Measurements from ENCODE around the gene KLHL10.

DNA sequence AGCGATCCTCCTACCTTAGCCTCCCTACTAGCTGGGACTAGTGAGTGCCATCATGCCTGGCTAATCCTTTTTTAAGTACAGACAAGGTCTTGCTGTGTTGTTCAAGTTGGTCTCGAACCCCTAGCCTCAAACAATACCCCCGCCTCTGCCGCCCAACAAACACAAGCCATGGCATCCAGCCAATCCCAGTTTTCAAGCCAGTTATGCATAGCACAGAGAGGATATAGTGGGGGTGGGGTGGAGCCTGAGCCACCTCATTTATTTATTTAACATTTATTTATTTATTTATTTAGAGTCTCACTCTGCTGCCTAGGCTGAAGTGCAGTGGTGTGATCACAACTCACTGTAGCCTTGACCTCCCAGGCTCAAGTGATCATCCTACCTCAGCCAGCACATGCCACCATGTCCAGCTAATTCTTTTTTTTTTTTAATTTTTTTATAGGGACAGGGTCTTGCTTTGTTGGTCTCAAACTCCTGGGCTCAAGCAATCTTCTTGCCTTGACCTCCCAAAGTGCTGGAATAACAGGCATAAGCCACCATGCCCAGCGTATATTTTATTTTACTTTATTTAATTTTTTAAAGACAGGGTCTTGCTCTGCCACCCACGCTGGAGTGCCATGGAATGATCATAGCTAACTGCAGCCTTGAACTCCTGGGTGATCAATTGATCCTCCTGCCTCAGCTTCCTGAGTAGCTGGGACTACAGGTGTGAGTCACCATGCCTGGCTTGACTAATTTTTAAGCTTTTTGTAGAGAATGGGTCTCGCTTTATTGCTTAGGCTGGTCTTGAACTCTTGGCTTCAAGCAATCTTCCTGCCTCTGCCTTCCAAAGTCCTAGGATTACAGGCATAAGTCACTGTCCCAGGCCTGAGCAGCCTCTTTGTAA, 53.8 kb downstream of the KLHL10 start:
- TF ChIP-seq YY1 (IDR thresholded peaks at IDR 0.05; ENCODE audit: insufficient read depth, insufficient read length), result no peak
- TF ChIP-seq ZNF274 (IDR thresholded peaks at IDR 0.05; ENCODE audit: low read depth, low read length), result no peak

Measured in NT2/D1 (cell line).